HL-60 (cell line): ENCODE measurements around the gene IFNGR2.

Experiments used
- DNase-seq, 2 experiments: peaks; one replicate each; pipeline ENCODE4 v3.0.0-alpha.2; 2010 to 2020; ENCODE audit warnings: low read depth in 1 of 2, low spot score in 1 of 2
- H3K27ac ChIP-seq: fragments of 250-450 bp; sonication (Bioruptor Pico); replicated peaks from 2 replicates; pipeline ENCODE4 v1.5.1; 2020; ENCODE audit warnings: mild to moderate bottlenecking, moderate library complexity
- H3K27me3 ChIP-seq: fragments of 250-450 bp; sonication (Bioruptor Pico); 2 replicates; pipeline ENCODE4 v1.5.1; 2021; ENCODE audit warnings: mild to moderate bottlenecking, moderate library complexity; ENCODE audit not compliant: insufficient read depth, poor library complexity, severe bottlenecking
- H3K4me3 ChIP-seq: replicated peaks from 2 replicates; pipeline ENCODE4 v1.5.1; 2011; ENCODE audit warnings: mild to moderate bottlenecking, control low read depth, low read length; ENCODE audit not compliant: insufficient read depth
- CTCF ChIP-seq: IDR thresholded peaks from one replicate; pipeline ENCODE4 v1.5.1; 2011; ENCODE audit warnings: low read length, control low read depth, inconsistent platforms; ENCODE audit not compliant: insufficient read depth
- GABPA ChIP-seq: IDR thresholded peaks from 2 replicates; pipeline ENCODE4 v1.6.1; 2012; ENCODE audit warnings: low read depth
- POLR2AphosphoS5 ChIP-seq: IDR thresholded peaks from 2 replicates; pipeline ENCODE4 v1.6.1; 2012; ENCODE audit warnings: low read depth
- REST ChIP-seq: IDR thresholded peaks from 2 replicates; pipeline ENCODE4 v1.6.1; 2012; ENCODE audit warnings: low read depth; ENCODE audit not compliant: insufficient replicate concordance
- SPI1 ChIP-seq: IDR thresholded peaks from 2 replicates; pipeline ENCODE4 v1.6.1; 2012; ENCODE audit warnings: low read depth, mild to moderate bottlenecking, borderline replicate concordance

Gene IFNGR2

GRCh38 chr21:33383056-33383888 lies 19.9 kb upstream of the IFNGR2 start:
- DNase-seq, result peak; percentile 85 to 87
- Histone ChIP-seq H3K27ac (peak overlapping the region; percentile 77), H3K27me3 (no peaks in the 10 kb centered on the region), H3K4me3 (peak overlapping the region; percentile 18)
- TF ChIP-seq CTCF (no peak), REST (no peak), GABPA (no peak), POLR2AphosphoS5 (0 out of 2 replicates have a peak, but pooled peaks have one; percentile 49), SPI1 (peak; percentile 91)

- Histone ChIP-seq H3K27ac (no peak overlapping the region), H3K27me3 (no peaks in the 10 kb centered on the region), H3K4me3 (no peak overlapping the region)
- no peak for DNase-seq
- TF ChIP-seq POLR2AphosphoS5, result no peak
- no peak for TF ChIP-seq GABPA
- TF ChIP-seq REST, result no peak
- TF ChIP-seq CTCF, result no peak
- no peak for TF ChIP-seq SPI1
These were observed 18.3 kb upstream of the IFNGR2 start for GRCh38 chr21:33384841-33385331.

GRCh38 chr21:33386222-33386784 lies 16.9 kb upstream of the IFNGR2 start:
- no peak overlapping the region for H3K4me3 ChIP-seq
- no peak for TF ChIP-seq REST
- no peak for TF ChIP-seq GABPA
- TF ChIP-seq SPI1, result no peak
- no peak for TF ChIP-seq CTCF
- no peak for TF ChIP-seq POLR2AphosphoS5
- no peak for DNase-seq
- no peak overlapping the region for H3K27ac ChIP-seq
- H3K27me3 ChIP-seq, result no peaks in the 10 kb centered on the region
